Cerebellar nuclear complex (tissue), 1 donor: ENCODE measurements around the gene FHIT.

Experiments
- DNase-seq, 2 experiments: peaks; one replicate each; lab custom pipeline; 2025; lab: John Stamatoyannopoulos, UW

Gene FHIT

DNA sequence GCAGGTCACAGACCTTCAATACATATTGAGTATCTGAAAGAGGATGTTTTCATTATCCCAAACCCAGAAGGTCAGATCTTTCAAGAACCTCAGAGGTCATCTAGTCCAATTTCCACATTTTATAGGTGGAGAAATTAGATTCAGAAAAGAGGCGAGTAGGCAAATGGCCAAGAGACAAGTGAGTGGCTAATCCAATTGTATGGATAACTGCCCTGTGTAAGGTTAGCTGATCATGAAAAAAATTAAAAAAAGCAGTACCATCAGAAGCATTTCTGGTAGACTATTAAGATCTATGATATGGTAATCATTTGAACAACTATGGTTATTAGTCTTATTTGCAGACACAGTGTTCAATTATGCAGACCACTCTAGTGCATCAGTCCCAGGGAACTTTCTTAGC, 1540.7 kb downstream of the FHIT start:
- DNase-seq, result no peak

GRCh38 chr3:59709702-59710553, 1541.3 kb downstream of the FHIT start:
- DNase-seq, result no peak

GRCh38 chr3:59708202-59708601, 1543.0 kb downstream of the FHIT start:
- DNase-seq, result no peak

GRCh38 chr3:59704292-59704691, 1547.0 kb downstream of the FHIT start:
- no peak for DNase-seq

- DNase-seq, result no peak
Measured at GRCh38 chr3:59699648-59700320, 1551.5 kb downstream of the FHIT start.
